Naive B cell (primary cell): Measurements from ENCODE around the gene MEGF6. TPM values are rescaled to one million over a fixed set of nuclear protein-coding genes. Genes with fewer than 3 reads are reported as not detected.

Experiments used
- ATAC-seq, 2 donors: fragments of 150-1000 bp; cut with Tn5 transposase; 2 replicates each; pipeline ENCODE4 v1.10.0; 2021; ENCODE audit warnings: low read depth in 2 of 2, mild to moderate bottlenecking in 2 of 2, moderate library complexity in 2 of 2
- DNase-seq: peaks from one replicate; pipeline ENCODE4 v3.0.0; 2022
- H3K27ac Mint-ChIP-seq, 6 donors: one replicate each; pipeline ENCODE4 v1.8.0; 2020 to 2022; ENCODE audit warnings: mild to moderate bottlenecking in 6 of 6, mixed read lengths in 6 of 6, moderate library complexity in 5 of 6, inconsistent platforms in 2 of 6
- H3K27me3 Mint-ChIP-seq, 3 donors: one replicate each; pipeline ENCODE4 v1.8.0; 2021 to 2022; ENCODE audit warnings: mixed read lengths in 3 of 3, mild to moderate bottlenecking in 1 of 3
- H3K36me3 Mint-ChIP-seq, 2 donors: one replicate each; pipeline ENCODE4 v1.8.0; 2020 to 2022; ENCODE audit warnings: mixed read lengths in 2 of 2, inconsistent platforms in 1 of 2, mild to moderate bottlenecking in 1 of 2
- H3K4me1 Mint-ChIP-seq, 3 donors: one replicate each; pipeline ENCODE4 v1.8.0; 2020 to 2022; ENCODE audit warnings: mixed read lengths in 3 of 3, inconsistent platforms in 1 of 3, mild to moderate bottlenecking in 1 of 3, moderate library complexity in 1 of 3
- H3K4me3 Mint-ChIP-seq, 8 donors: one replicate each; pipeline ENCODE4 v1.8.0; 2020 to 2022; ENCODE audit warnings: mild to moderate bottlenecking in 8 of 8, mixed read lengths in 8 of 8, moderate library complexity in 8 of 8, inconsistent platforms in 2 of 8
- H3K9me3 Mint-ChIP-seq, 7 donors: one replicate each; pipeline ENCODE4 v1.8.0; 2020 to 2022; ENCODE audit warnings: mixed read lengths in 7 of 7, mild to moderate bottlenecking in 5 of 7, inconsistent platforms in 2 of 7, moderate library complexity in 1 of 7
- polyA plus RNA-seq, 6 donors: library from polyadenylated mRNA; unstranded; fragments of 300-500 nt; fragmentation: Illumina TruSeq; gene quantifications; one replicate each; pipeline ENCODE4 v1.2.3, GENCODE V29; 2021; ENCODE audit warnings: low read depth in 6 of 6

The MEGF6 gene
- polyA plus RNA-seq, 6 donors from 2014 or later, result 3.1 to 8.8 (median 4.3) TPM; not detected in 1

GRCh38 chr1:3474016-3474415 is 137.3 kb downstream of the MEGF6 start:
- no peaks in the 10 kb centered on the region for H3K36me3 Mint-ChIP-seq

DNA sequence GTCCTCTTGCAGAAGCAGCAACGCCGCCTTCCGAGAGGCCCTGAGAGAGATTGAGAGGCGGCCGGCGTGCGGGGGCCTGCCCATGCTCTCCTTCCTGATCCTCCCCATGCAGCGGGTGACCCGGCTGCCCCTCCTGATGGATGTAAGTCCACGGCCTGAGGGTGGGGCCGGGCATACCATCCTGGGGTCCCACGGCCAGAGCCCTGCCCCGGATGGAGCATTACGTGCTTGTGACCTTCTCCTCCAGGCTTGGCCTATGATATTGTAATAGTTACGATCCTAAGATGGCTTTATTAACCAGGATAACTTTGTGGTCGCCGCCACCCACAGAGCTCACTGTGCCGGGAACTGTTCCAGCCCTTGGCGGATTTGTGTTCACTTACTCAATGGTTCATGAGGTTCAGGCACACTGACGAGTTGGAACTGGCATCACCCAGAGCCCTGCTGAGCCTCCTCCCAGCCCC is 137.9 kb downstream of the MEGF6 start:
- H3K27me3 Mint-ChIP-seq, result peaks cover 0 to 6% (median 0%) of the 10 kb centered on the region in 3 donors
- ATAC-seq (no peak), DNase-seq (no peak)
- H3K36me3 Mint-ChIP-seq, result no peaks in the 10 kb centered on the region
- no peak overlapping the region for H3K4me3 Mint-ChIP-seq
- no peaks in the 10 kb centered on the region for H3K9me3 Mint-ChIP-seq
- H3K27ac Mint-ChIP-seq, result no peak overlapping the region
- peaks cover 0 to 7% (median 0%) of the 10 kb centered on the region in 3 donors for H3K4me1 Mint-ChIP-seq

More at GRCh38 chr1:3474016-3474415, 137.3 kb downstream of the MEGF6 start:
- Mint-ChIP-seq H3K4me1 (peaks cover 0 to 7% (median 0%) of the 10 kb centered on the region in 3 donors), H3K9me3 (no peaks in the 10 kb centered on the region), H3K27ac (no peak overlapping the region), H3K27me3 (peaks cover 0 to 6% (median 0%) of the 10 kb centered on the region in 3 donors), H3K4me3 (no peak overlapping the region)
- DNase-seq, result no peak
- ATAC-seq, result no peak

GRCh38 chr1:3472906-3473305 is 138.4 kb downstream of the MEGF6 start:
- H3K4me1 Mint-ChIP-seq, result peaks cover 0 to 7% (median 0%) of the 10 kb centered on the region in 3 donors
- ATAC-seq (no peak), DNase-seq (no peak)
- H3K36me3 Mint-ChIP-seq, result no peaks in the 10 kb centered on the region
- no peak overlapping the region for H3K27ac Mint-ChIP-seq
- H3K4me3 Mint-ChIP-seq, result no peak overlapping the region
- no peaks in the 10 kb centered on the region for H3K9me3 Mint-ChIP-seq
- H3K27me3 Mint-ChIP-seq, result peaks cover 0 to 6% (median 0%) of the 10 kb centered on the region in 3 donors

- no peak for DNase-seq
- H3K36me3 Mint-ChIP-seq, result no peaks in the 10 kb centered on the region
- no peak overlapping the region for H3K4me3 Mint-ChIP-seq
- H3K27me3 Mint-ChIP-seq, result peaks cover 0 to 6% (median 0%) of the 10 kb centered on the region in 3 donors
- no peak for ATAC-seq
- H3K27ac Mint-ChIP-seq, result no peak overlapping the region
- H3K9me3 Mint-ChIP-seq, result no peaks in the 10 kb centered on the region
- peaks cover 0 to 7% (median 0%) of the 10 kb centered on the region in 3 donors for H3K4me1 Mint-ChIP-seq
Observed at GRCh38 chr1:3472088-3472850, 139.0 kb downstream of the MEGF6 start.

DNA sequence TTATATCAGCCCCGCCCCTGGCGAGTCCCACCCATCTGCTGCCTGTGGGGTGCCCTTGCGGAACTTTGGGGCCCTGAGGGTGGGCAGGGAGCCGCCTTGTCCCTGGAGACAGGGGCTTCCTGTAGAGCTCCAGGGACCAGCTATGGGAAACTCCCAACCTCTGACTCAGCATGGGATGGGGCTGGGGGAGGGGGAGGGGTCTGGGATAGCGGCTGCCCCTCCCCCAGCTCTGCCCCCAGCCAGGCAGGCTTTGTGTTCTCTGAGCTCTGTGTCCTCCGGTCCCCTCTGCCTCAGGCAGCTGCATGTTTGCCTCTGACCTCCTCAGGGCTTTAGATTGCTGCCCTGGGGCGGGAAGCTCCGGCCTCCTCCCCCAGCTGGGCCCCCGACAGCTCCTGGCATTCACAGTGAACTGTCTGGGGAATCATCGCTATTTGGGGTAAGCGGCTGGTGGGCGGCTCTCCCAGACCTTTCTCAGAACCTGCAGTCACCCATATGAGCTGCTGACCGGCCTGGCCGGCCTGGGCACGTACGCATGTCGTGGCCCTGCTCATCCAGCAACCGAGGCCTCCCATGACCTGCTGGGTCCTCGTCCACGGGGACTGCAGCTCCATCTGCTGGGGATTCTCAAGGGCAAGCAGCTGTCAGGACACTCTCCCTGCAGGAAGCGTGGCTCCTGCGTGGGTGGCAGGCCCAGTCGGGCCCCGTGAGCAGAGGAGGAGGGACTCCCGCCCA is 139.8 kb downstream of the MEGF6 start:
- H3K9me3 Mint-ChIP-seq, result no peaks in the 10 kb centered on the region
- peaks cover 0 to 7% (median 0%) of the 10 kb centered on the region in 3 donors for H3K4me1 Mint-ChIP-seq
- ATAC-seq, result no peak
- peaks cover 0 to 6% (median 0%) of the 10 kb centered on the region in 3 donors for H3K27me3 Mint-ChIP-seq
- no peaks in the 10 kb centered on the region for H3K36me3 Mint-ChIP-seq
- H3K27ac Mint-ChIP-seq, result no peak overlapping the region
- DNase-seq, result no peak
- no peak overlapping the region for H3K4me3 Mint-ChIP-seq

GRCh38 chr1:3470650-3471355 is 140.5 kb downstream of the MEGF6 start:
- peaks cover 0 to 6% (median 3%) of the 10 kb centered on the region in 3 donors for H3K27me3 Mint-ChIP-seq
- no peak for ATAC-seq
- no peak for DNase-seq
- no peaks in the 10 kb centered on the region for H3K9me3 Mint-ChIP-seq
- H3K27ac Mint-ChIP-seq, result peak overlapping the region in 1 of 6 donors; percentile 81
- no peaks in the 10 kb centered on the region for H3K36me3 Mint-ChIP-seq
- peaks cover 2 to 7% (median 6%) of the 10 kb centered on the region in 3 donors for H3K4me1 Mint-ChIP-seq
- H3K4me3 Mint-ChIP-seq, result no peak overlapping the region

- no peak for ATAC-seq
- Mint-ChIP-seq H3K9me3 (no peaks in the 10 kb centered on the region), H3K27me3 (peaks cover 0 to 8% (median 6%) of the 10 kb centered on the region in 3 donors), H3K36me3 (no peaks in the 10 kb centered on the region), H3K27ac (peak overlapping the region in 1 of 6 donors; percentile 81), H3K4me1 (peaks cover 4 to 7% (median 6%) of the 10 kb centered on the region in 3 donors), H3K4me3 (no peak overlapping the region)
- DNase-seq, result no peak
Observed at GRCh38 chr1:3469849-3470649, 141.3 kb downstream of the MEGF6 start.

GRCh38 chr1:3469104-3469848 is 142.0 kb downstream of the MEGF6 start:
- no peak overlapping the region for H3K27ac Mint-ChIP-seq
- H3K4me3 Mint-ChIP-seq, result no peak overlapping the region
- no peak for DNase-seq
- no peak for ATAC-seq
- no peaks in the 10 kb centered on the region for H3K9me3 Mint-ChIP-seq
- H3K27me3 Mint-ChIP-seq, result peaks cover 0 to 8% (median 6%) of the 10 kb centered on the region in 3 donors
- peaks cover 4 to 7% (median 6%) of the 10 kb centered on the region in 3 donors for H3K4me1 Mint-ChIP-seq
- H3K36me3 Mint-ChIP-seq, result no peaks in the 10 kb centered on the region

DNA sequence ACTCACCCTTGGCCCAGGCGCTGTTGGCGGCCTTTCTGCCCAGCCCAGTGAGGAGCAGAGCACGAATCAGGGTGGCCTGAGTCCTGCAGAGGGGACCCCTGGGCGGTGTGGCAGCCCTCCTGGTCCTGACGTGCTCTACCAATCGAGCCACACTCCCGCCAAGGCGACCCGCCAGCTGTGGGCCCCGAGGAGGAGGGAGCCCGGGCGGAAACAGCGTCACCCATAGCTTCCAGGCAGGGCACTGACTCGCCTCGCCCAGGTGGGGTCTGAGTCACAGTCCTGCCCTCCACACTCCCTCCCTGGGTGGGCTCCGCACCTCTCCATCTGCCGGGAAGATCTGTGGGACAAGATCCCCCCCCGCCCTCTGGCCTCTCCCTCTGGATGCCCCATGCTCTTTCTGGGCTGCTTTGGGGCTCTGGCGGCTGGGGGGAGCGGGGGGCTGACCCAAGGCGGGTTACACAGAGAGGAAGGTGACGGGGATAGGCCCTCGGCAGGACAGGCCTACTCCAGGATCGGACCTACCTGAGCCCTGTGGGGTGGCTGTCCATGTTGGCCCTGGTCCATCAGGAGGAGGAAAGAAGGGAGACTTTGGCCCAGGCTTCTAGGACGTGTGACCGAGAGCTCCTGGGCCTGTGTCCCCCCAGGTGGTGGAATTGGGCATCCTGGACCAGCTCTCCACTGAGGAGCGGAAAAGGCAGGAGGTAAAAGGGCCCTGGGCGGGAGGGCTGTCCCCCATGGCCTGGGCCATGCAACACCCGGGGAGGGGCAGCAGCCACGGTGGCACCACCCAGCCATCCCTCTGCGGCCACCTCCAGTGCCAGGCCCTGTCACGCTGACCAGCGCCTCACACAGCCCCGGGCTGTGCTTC is 142.8 kb downstream of the MEGF6 start:
- no peak overlapping the region for H3K4me3 Mint-ChIP-seq
- H3K36me3 Mint-ChIP-seq, result no peaks in the 10 kb centered on the region
- no peak overlapping the region for H3K27ac Mint-ChIP-seq
- H3K4me1 Mint-ChIP-seq, result peaks cover 4 to 7% (median 6%) of the 10 kb centered on the region in 3 donors
- DNase-seq (no peak), ATAC-seq (no peak)
- H3K27me3 Mint-ChIP-seq, result peaks cover 0 to 8% (median 6%) of the 10 kb centered on the region in 3 donors
- no peaks in the 10 kb centered on the region for H3K9me3 Mint-ChIP-seq

GRCh38 chr1:3467096-3468036 is 143.9 kb downstream of the MEGF6 start:
- Mint-ChIP-seq H3K4me3 (no peak overlapping the region), H3K27me3 (peaks cover 0 to 8% (median 6%) of the 10 kb centered on the region in 3 donors), H3K36me3 (no peaks in the 10 kb centered on the region), H3K4me1 (peaks cover 4 to 7% (median 6%) of the 10 kb centered on the region in 3 donors), H3K9me3 (no peaks in the 10 kb centered on the region), H3K27ac (no peak overlapping the region)
- ATAC-seq (no peak), DNase-seq (no peak)
